ENCODE results near the gene KRTAP9-7. TPM values are rescaled to one million over a fixed set of nuclear protein-coding genes. Genes with fewer than 3 reads are reported as not detected.
A peak's percentile ranks its signal among the peaks of the same experiment; 100 is the strongest.

Gene KRTAP9-7
- total and polyA plus RNA-seq, 12 donors: not detected

- no peaks in the 10 kb centered on the region for H3K36me3 ChIP-seq
- H3K27me3 ChIP-seq: peaks cover 0 to 28% (median 8%) of the 10 kb centered on the region in 7 donors
- WGBS, 2 donors: 48 to 68% methylated on average over 10 of the region's 10 CpGs
- intact Hi-C loops (cut with DNase I): loop anchor here in 1 of 10 donors (10.0 kb wide), 1 partner anchor 186 kb away; no protein-coding TSS in a partner anchor
- H3K27ac ChIP-seq: peak overlapping the region in 3 of 10 donors; percentile 3 to 85 (median 34)
- ATAC-seq (peak; percentile 84 to 95 (median 90)), DNase-seq (peak; percentile 34 to 70)
- H3K4me1 ChIP-seq: peaks cover 0 to 26% (median 4%) of the 10 kb centered on the region in 9 donors
- no peaks in the 10 kb centered on the region for H3K9me3 ChIP-seq
- TF ChIP-seq CTCF (IDR thresholded peaks at IDR 0.05): no peak
- H3K4me3 ChIP-seq: peak overlapping the region in 2 of 10 donors; percentile 14 to 24
Observed at GRCh38 chr17:41308251-41308917, 32.9 kb downstream of the KRTAP9-7 start.

- TF ChIP-seq CTCF (IDR thresholded peaks at IDR 0.05): no peak
- peaks cover 0 to 31% (median 8%) of the 10 kb centered on the region in 7 donors for H3K27me3 ChIP-seq
- peak within 1 kb of the TSS in 2 of 10 donors; percentile 14 to 24 for H3K4me3 ChIP-seq
- H3K4me1 ChIP-seq: peaks cover 0 to 26% (median 4%) of the 10 kb centered on the region in 9 donors
- intact Hi-C loops (cut with DNase I): loop anchor here in 1 of 10 donors (10.0 kb wide), 1 partner anchor 186 kb away; no protein-coding TSS in a partner anchor
- no peaks in the 10 kb centered on the region for H3K9me3 ChIP-seq
- peak within 1 kb of the TSS in 3 of 10 donors; percentile 3 to 85 (median 34) for H3K27ac ChIP-seq
- ATAC-seq (peak in 3 of 8 donors; percentile 22 to 36 (median 26)), DNase-seq (no peak)
- no peaks in the 10 kb centered on the region for H3K36me3 ChIP-seq
- 66 to 71% methylated on average over 7 of the region's 7 CpGs for WGBS, 2 donors
Observed at GRCh38 chr17:41308918-41309359, 33.4 kb downstream of the KRTAP9-7 start, which contains the start of gene KRTAP16-1. Gene KRTAP16-1 (minus strand): TSS chr17:41309309. CDS start chr17:41309253, 56 bp downstream.

- no peak for TF ChIP-seq CTCF (IDR thresholded peaks at IDR 0.05)
- H3K4me3 ChIP-seq: no peak overlapping the region
- 35 to 66% methylated on average over 1 of the region's 1 CpG for whole genome bisulfite sequencing, 2 donors
Observed at GRCh38 chr17:41311111-41311510, 35.6 kb downstream of the KRTAP9-7 start.

GRCh38 chr17:41315204-41315794 lies 39.8 kb downstream of the KRTAP9-7 start, which contains the start of gene KRTAP17-1:
Gene KRTAP17-1 (minus strand): TSS chr17:41315710. CDS start chr17:41315650, 60 bp downstream.
- H3K27ac ChIP-seq: no peak within 1 kb of the TSS
- H3K4me1 ChIP-seq: no peaks in the 10 kb centered on the region
- no peak for TF ChIP-seq CTCF (IDR thresholded peaks at IDR 0.05)
- H3K4me3 ChIP-seq: no peak within 1 kb of the TSS
- H3K27me3 ChIP-seq: peaks cover 0 to 40% (median 26%) of the 10 kb centered on the region in 7 donors
- no peak for ATAC-seq
- no peaks in the 10 kb centered on the region for H3K36me3 ChIP-seq
- intact Hi-C loops (cut with DNase I): no loop called here
- no peak for DNase-seq
- peaks cover 0 to 15% (median 7%) of the 10 kb centered on the region in 11 donors for H3K9me3 ChIP-seq
- 80% methylated on average over 24 of the region's 24 CpGs for WGBS, 2 donors

More at GRCh38 chr17:41311111-41311510, 35.6 kb downstream of the KRTAP9-7 start:
- Histone ChIP-seq H3K4me1 (peaks cover 0 to 26% (median 4%) of the 10 kb centered on the region in 9 donors), H3K36me3 (no peaks in the 10 kb centered on the region), H3K27me3 (peaks cover 0 to 41% (median 28%) of the 10 kb centered on the region in 7 donors), H3K9me3 (no peaks in the 10 kb centered on the region), H3K27ac (no peak overlapping the region)
- no peak for DNase-seq
- intact Hi-C loops (cut with DNase I): no loop called here
- ATAC-seq: no peak
